ENCODE results near the gene MAGI2.

DNA sequence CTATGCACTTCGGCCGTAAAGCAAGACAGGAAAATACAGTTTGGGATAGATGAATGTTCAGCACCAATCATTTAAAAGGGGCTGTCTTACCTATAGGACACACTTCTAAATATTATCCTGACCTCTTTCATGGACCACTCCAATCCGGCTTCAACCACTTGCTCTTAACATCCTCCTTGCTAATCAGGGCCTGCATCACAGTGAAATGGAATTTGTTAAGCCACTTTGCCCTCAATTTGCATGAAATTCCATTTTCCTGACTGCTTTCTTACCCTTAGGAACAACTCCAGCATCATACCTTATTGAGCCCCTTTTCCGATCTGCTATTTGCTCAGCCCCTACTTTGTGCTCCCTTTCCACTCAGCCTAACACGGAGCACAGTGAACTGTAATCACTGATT is 987.6 kb downstream of the MAGI2 start:
- no peak for TF ChIP-seq POLR2A (IDR thresholded peaks at IDR 0.05; ENCODE audit: low read length)
- TF ChIP-seq GATA1 (IDR thresholded peaks at IDR 0.05; ENCODE audit: low read depth, low read length), result no peak
